Neural progenitor cell (in vitro differentiated cells): ENCODE data around the gene JADE2. TPM values are rescaled to one million over a fixed set of nuclear protein-coding genes. Genes with fewer than 3 reads are reported as not detected.

Experiments used
- DNase-seq: peaks from one replicate; pipeline ENCODE4 v3.0.0-alpha.2; 2016; ENCODE audit warnings: low spot score
- H2AFZ ChIP-seq: fragments of 200-600 bp; sonication (generic); replicated peaks from 2 replicates; pipeline ENCODE4 v1.6.1; 2016; ENCODE audit warnings: antibody characterized with exemption
- H3F3A ChIP-seq: fragments of 200-600 bp; sonication (generic); 2 replicates; pipeline ENCODE4 v1.6.1; 2016; ENCODE audit warnings: antibody characterized with exemption, low read depth
- H3K27ac ChIP-seq: fragments of 200-600 bp; sonication (generic); 2 replicates; pipeline ENCODE4 v1.5.1; 2016; ENCODE audit warnings: mild to moderate bottlenecking
- H3K27me3 ChIP-seq: fragments of 200-600 bp; sonication (generic); 2 replicates; pipeline ENCODE4 v1.6.1; 2016; ENCODE audit warnings: mild to moderate bottlenecking, moderate library complexity
- H3K36me3 ChIP-seq: fragments of 200-600 bp; sonication (generic); 2 replicates; pipeline ENCODE4 v1.5.1; 2016
- H3K4me1 ChIP-seq: fragments of 200-600 bp; sonication (generic); 2 replicates; pipeline ENCODE4 v1.6.1; 2016; ENCODE audit warnings: mixed run types
- H3K4me2 ChIP-seq: fragments of 200-600 bp; sonication (generic); 2 replicates; pipeline ENCODE4 v1.6.1; 2016
- H3K4me3 ChIP-seq: fragments of 200-600 bp; sonication (generic); 2 replicates; pipeline ENCODE4 v1.5.1; 2016
- H3K79me2 ChIP-seq: fragments of 200-600 bp; sonication (generic); 2 replicates; pipeline ENCODE4 v1.6.1; 2016; ENCODE audit warnings: low read depth
- H3K9ac ChIP-seq: fragments of 200-600 bp; sonication (generic); 2 replicates; pipeline ENCODE4 v1.6.1; 2016
- H3K9me3 ChIP-seq: fragments of 200-600 bp; sonication (generic); 2 replicates; pipeline ENCODE4 v1.5.1; 2016; ENCODE audit warnings: low read depth
- H4K20me1 ChIP-seq: fragments of 200-600 bp; sonication (generic); 2 replicates; pipeline ENCODE4 v1.6.1; 2016; ENCODE audit warnings: low read depth
- H3K27ac Mint-ChIP-seq: 3 replicates; pipeline ENCODE4 v1.8.0; 2021; ENCODE audit warnings: mixed read lengths
- H3K27me3 Mint-ChIP-seq: 2 replicates; pipeline ENCODE4 v1.8.0; 2022; ENCODE audit warnings: low read depth, mild to moderate bottlenecking, inconsistent platforms, moderate library complexity, mixed read lengths; ENCODE audit not compliant: insufficient read depth
- H3K36me3 Mint-ChIP-seq: 3 replicates; pipeline ENCODE4 v1.8.0; 2021; ENCODE audit warnings: mixed read lengths
- H3K4me1 Mint-ChIP-seq: 3 replicates; pipeline ENCODE4 v1.8.0; 2021; ENCODE audit warnings: mixed read lengths
- H3K4me3 Mint-ChIP-seq: 3 replicates; pipeline ENCODE4 v1.8.0; 2021; ENCODE audit warnings: mild to moderate bottlenecking, moderate library complexity, mixed read lengths
- H3K9me3 Mint-ChIP-seq: 3 replicates; pipeline ENCODE4 v1.8.0; 2020; ENCODE audit warnings: mixed read lengths
- CTCF ChIP-seq: fragments of 200-600 bp; sonication (generic); IDR thresholded peaks from 2 replicates; pipeline ENCODE4 v1.5.1; 2017; ENCODE audit warnings: antibody characterized with exemption, mild to moderate bottlenecking
- EZH2 ChIP-seq: fragments of 200-600 bp; sonication (generic); IDR thresholded peaks from 2 replicates; pipeline ENCODE4 v1.6.1; 2017; ENCODE audit warnings: antibody characterized with exemption, mild to moderate bottlenecking, moderate library complexity
- EZH2phosphoT487 ChIP-seq: fragments of 200-600 bp; sonication (generic); IDR thresholded peaks from 2 replicates; pipeline ENCODE4 v1.6.1; 2017; ENCODE audit warnings: antibody characterized with exemption
- total RNA-seq: library from RNA; depleted of rRNA; stranded (reverse); fragments of >200 nt; gene quantifications from 2 replicates; pipeline ENCODE4 v1.2.3, GENCODE V29; 2015; ENCODE audit warnings: low replicate concordance

Gene JADE2
- total RNA-seq, 1 donor from 2014 or later, result 1.7 TPM

- no peaks in the 10 kb centered on the region for H3K27me3 ChIP-seq
- no peaks in the 10 kb centered on the region for H3K9me3 ChIP-seq
- H3K79me2 ChIP-seq, result peaks cover 35% of the 10 kb centered on the region
- Mint-ChIP-seq H3K27ac (no peak overlapping the region), H3K4me1 (peaks cover 11% of the 10 kb centered on the region), H3K27me3 (peaks cover 11% of the 10 kb centered on the region), H3K9me3 (no peaks in the 10 kb centered on the region), H3K36me3 (no peaks in the 10 kb centered on the region), H3K4me3 (no peak overlapping the region)
- no peak overlapping the region for H3K27ac ChIP-seq
- H3F3A ChIP-seq, result peaks cover 15% of the 10 kb centered on the region
- no peak overlapping the region for H3K9ac ChIP-seq
- no peak overlapping the region for H2AFZ ChIP-seq
- H3K36me3 ChIP-seq, result no peaks in the 10 kb centered on the region
- peaks cover 35% of the 10 kb centered on the region for H3K4me1 ChIP-seq
- TF ChIP-seq EZH2phosphoT487 (no peak), CTCF (no peak), EZH2 (no peak)
- no peak for DNase-seq
- H4K20me1 ChIP-seq, result no peaks in the 10 kb centered on the region
- H3K4me2 ChIP-seq, result no peak overlapping the region
- H3K4me3 ChIP-seq, result no peak overlapping the region
Measured at GRCh38 chr5:134534058-134534725, 8.7 kb downstream of the JADE2 start.

GRCh38 chr5:134534726-134535110 is 9.2 kb downstream of the JADE2 start:
- Mint-ChIP-seq H3K9me3 (no peaks in the 10 kb centered on the region), H3K36me3 (no peaks in the 10 kb centered on the region), H3K27me3 (peaks cover 11% of the 10 kb centered on the region), H3K4me1 (peaks cover 11% of the 10 kb centered on the region), H3K27ac (no peak overlapping the region), H3K4me3 (no peak overlapping the region)
- DNase-seq, result no peak
- Histone ChIP-seq H3F3A (peaks cover 16% of the 10 kb centered on the region), H3K9me3 (no peaks in the 10 kb centered on the region), H3K4me1 (peaks cover 38% of the 10 kb centered on the region), H3K4me2 (no peak overlapping the region), H2AFZ (no peak overlapping the region), H4K20me1 (no peaks in the 10 kb centered on the region), H3K27me3 (no peaks in the 10 kb centered on the region), H3K9ac (no peak overlapping the region), H3K27ac (no peak overlapping the region), H3K36me3 (no peaks in the 10 kb centered on the region), H3K4me3 (no peak overlapping the region), H3K79me2 (peaks cover 29% of the 10 kb centered on the region)
- TF ChIP-seq CTCF, result no peak
- no peak for TF ChIP-seq EZH2
- TF ChIP-seq EZH2phosphoT487, result no peak

- Histone ChIP-seq H4K20me1 (no peaks in the 10 kb centered on the region), H3F3A (peaks cover 22% of the 10 kb centered on the region), H3K36me3 (no peaks in the 10 kb centered on the region), H2AFZ (no peak overlapping the region), H3K9ac (no peak overlapping the region), H3K79me2 (peaks cover 8% of the 10 kb centered on the region), H3K27ac (no peak overlapping the region), H3K4me3 (no peak overlapping the region), H3K4me2 (no peak overlapping the region), H3K4me1 (peaks cover 37% of the 10 kb centered on the region), H3K27me3 (no peaks in the 10 kb centered on the region), H3K9me3 (no peaks in the 10 kb centered on the region)
- Mint-ChIP-seq H3K9me3 (no peaks in the 10 kb centered on the region), H3K27ac (no peak overlapping the region), H3K27me3 (peaks cover 10% of the 10 kb centered on the region), H3K4me3 (no peak overlapping the region), H3K36me3 (no peaks in the 10 kb centered on the region), H3K4me1 (peaks cover 10% of the 10 kb centered on the region)
- no peak for TF ChIP-seq EZH2phosphoT487
- no peak for TF ChIP-seq CTCF
- no peak for TF ChIP-seq EZH2
- no peak for DNase-seq
Measured at GRCh38 chr5:134536876-134537275, 11.4 kb downstream of the JADE2 start.
